DMS79 treated with DMSO at 0.1 percent for 48 hours (cell line): ENCODE measurements around the gene RASGRP4.
A peak's percentile ranks its signal among the peaks of the same experiment; 100 is the strongest.
"Not testable (repeated sequence)": the region's sequence is repeated elsewhere in the genome, so short reads cannot be mapped to it uniquely, and the experiment has no call there.

Experiments
- DNase-seq: peaks from one replicate; lab custom pipeline; 2025; lab: John Stamatoyannopoulos, UW

Gene RASGRP4

GRCh38 chr19:38445362-38445761 is 19.3 kb upstream of the RASGRP4 start:
- DNase-seq, result no peak

- DNase-seq, result no peak
These were observed 18.0 kb upstream of the RASGRP4 start for GRCh38 chr19:38444026-38444425.

- DNase-seq, result no peak
These were observed 17.5 kb upstream of the RASGRP4 start for GRCh38 chr19:38443458-38443999.

GRCh38 chr19:38442736-38443135 is 16.7 kb upstream of the RASGRP4 start:
- DNase-seq, result no peak

- no peak for DNase-seq
These were observed 15.8 kb upstream of the RASGRP4 start for GRCh38 chr19:38441657-38442348.

- DNase-seq, result no peak
These were observed 14.6 kb upstream of the RASGRP4 start for GRCh38 chr19:38440592-38440991.

- no peak for DNase-seq
These were observed 11.9 kb upstream of the RASGRP4 start for GRCh38 chr19:38437917-38438316.

GRCh38 chr19:38437295-38437694 is 11.3 kb upstream of the RASGRP4 start:
- DNase-seq, result no peak

GRCh38 chr19:38434549-38435051 is 8.6 kb upstream of the RASGRP4 start:
- DNase-seq, result no peak

GRCh38 chr19:38433268-38433733 is 7.3 kb upstream of the RASGRP4 start, which contains the start of gene RYR1:
Gene RYR1, plus strand, starts transcription at chr19:38433691. Its CDS starts 139 bp downstream, at chr19:38433830.
- DNase-seq, result no peak

GRCh38 chr19:38430931-38431330 is 4.9 kb upstream of the RASGRP4 start:
- DNase-seq, result no peak

GRCh38 chr19:38429811-38430156 is 3.8 kb upstream of the RASGRP4 start:
- DNase-seq, result no peak

GRCh38 chr19:38429055-38429810 is 3.2 kb upstream of the RASGRP4 start:
- no peak for DNase-seq

- not testable (repeated sequence) for DNase-seq
These were observed 1.1 kb upstream of the RASGRP4 start for GRCh38 chr19:38427035-38427677.

- no peak for DNase-seq
These were observed 703 bp downstream of the RASGRP4 start for GRCh38 chr19:38425222-38425809.

GRCh38 chr19:38424272-38424671 is 1.7 kb downstream of the RASGRP4 start:
- no peak for DNase-seq

GRCh38 chr19:38422438-38422837 is 3.6 kb downstream of the RASGRP4 start:
- no peak for DNase-seq

GRCh38 chr19:38421856-38422255 is 4.2 kb downstream of the RASGRP4 start:
- no peak for DNase-seq

GRCh38 chr19:38420935-38421334 is 5.1 kb downstream of the RASGRP4 start:
- DNase-seq, result no peak

- DNase-seq, result peak; percentile 22
These were observed 8.2 kb downstream of the RASGRP4 start for GRCh38 chr19:38417544-38418506.

- no peak for DNase-seq
These were observed 8.9 kb downstream of the RASGRP4 start for GRCh38 chr19:38417146-38417543.
